ENCODE measurements around the gene TNIP1.

The TNIP1 gene

GRCh38 chr5:151020304-151021110 is 60.3 kb downstream of the TNIP1 start, which contains the start of gene GPX3:
GPX3 (plus strand) TSS chr5:151020591; CDS start chr5:151020655, 64 bp downstream.
- peak in 3 of 6 experiments; percentile 16 to 44 (median 19) for DNase-seq

GRCh38 chr5:151019331-151019730 is 61.5 kb downstream of the TNIP1 start:
- DNase-seq: no peak

- no peak for DNase-seq
Measured at GRCh38 chr5:151018846-151019245, 62.0 kb downstream of the TNIP1 start.

- no peak for DNase-seq
Measured at GRCh38 chr5:151017897-151018296, 62.9 kb downstream of the TNIP1 start.

GRCh38 chr5:151016700-151017099 is 64.1 kb downstream of the TNIP1 start:
- no peak for DNase-seq

GRCh38 chr5:151015974-151016587 is 64.8 kb downstream of the TNIP1 start:
- DNase-seq: no peak

- no peak for DNase-seq
Measured at GRCh38 chr5:151014680-151015343, 66.0 kb downstream of the TNIP1 start.

GRCh38 chr5:151012862-151013261 is 68.0 kb downstream of the TNIP1 start:
- no peak for DNase-seq

GRCh38 chr5:151008906-151009305 is 71.9 kb downstream of the TNIP1 start:
- DNase-seq: no peak

- DNase-seq: no peak
Measured at GRCh38 chr5:151008210-151008491, 72.7 kb downstream of the TNIP1 start.

- DNase-seq: no peak
Measured at GRCh38 chr5:151007430-151008209, 73.2 kb downstream of the TNIP1 start.

GRCh38 chr5:151006704-151007334 is 74.0 kb downstream of the TNIP1 start:
- no peak for DNase-seq

GRCh38 chr5:151005950-151006576 is 74.8 kb downstream of the TNIP1 start:
- DNase-seq: no peak

- no peak for DNase-seq
Measured at GRCh38 chr5:151005187-151005949, 75.5 kb downstream of the TNIP1 start.

- no peak for DNase-seq
Measured at GRCh38 chr5:151004499-151004898, 76.3 kb downstream of the TNIP1 start.

GRCh38 chr5:151003503-151003860 is 77.4 kb downstream of the TNIP1 start:
- DNase-seq: no peak

- DNase-seq: no peak
Measured at GRCh38 chr5:151002681-151003502, 77.9 kb downstream of the TNIP1 start.

GRCh38 chr5:151002250-151002649 is 78.6 kb downstream of the TNIP1 start:
- no peak for DNase-seq

- no peak for DNase-seq
Measured at GRCh38 chr5:151001436-151001835, 79.4 kb downstream of the TNIP1 start.

- DNase-seq: no peak
Measured at GRCh38 chr5:150999704-151000442, 81.0 kb downstream of the TNIP1 start.
